ENCODE results near the gene BEAN1. TPM values are rescaled to one million over a fixed set of nuclear protein-coding genes. Genes with fewer than 3 reads are reported as not detected.

Gene BEAN1
- total and polyA plus RNA-seq, 9 of the 15 experiments (the other 6 are each of a cell fraction or from before 2014, with no cell fraction given): not detected

DNA sequence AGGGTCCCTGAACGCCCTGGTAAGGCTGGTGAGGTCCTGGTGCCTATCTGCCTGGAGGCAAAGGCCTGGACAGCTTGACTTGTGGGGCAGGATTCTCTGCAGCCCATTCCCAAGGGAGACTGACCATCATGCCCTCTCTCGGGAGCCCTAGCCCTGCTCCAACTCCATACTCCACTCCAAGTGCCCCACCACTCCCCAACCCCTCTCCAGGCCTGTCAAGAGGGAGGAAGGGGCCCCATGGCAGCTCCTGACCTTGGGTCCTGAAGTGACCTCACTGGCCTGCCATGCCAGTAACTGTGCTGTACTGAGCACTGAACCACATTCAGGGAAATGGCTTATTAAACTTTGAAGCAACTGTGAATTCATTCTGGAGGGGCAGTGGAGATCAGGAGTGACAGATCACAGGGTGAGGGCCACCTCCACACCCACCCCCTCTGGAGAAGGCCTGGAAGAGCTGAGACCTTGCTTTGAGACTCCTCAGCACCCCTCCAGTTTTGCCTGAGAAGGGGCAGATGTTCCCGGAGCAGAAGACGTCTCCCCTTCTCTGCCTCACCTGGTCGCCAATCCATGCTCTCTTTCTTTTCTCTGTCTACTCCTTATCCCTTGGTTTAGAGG lies 23.5 kb upstream of the BEAN1 start (continued):
- TF ChIP-seq RUNX1 (IDR thresholded peaks at IDR 0.05; ENCODE audit: low read depth) (no peak), CBFA2T3 (IDR thresholded peaks at IDR 0.05) (no peak), ZNF561 (CRISPR knock-in tag; conservative IDR thresholded peaks at IDR 0.05) (no peak), CREB1 (IDR thresholded peaks at IDR 0.05) (no peak), CREB1 (CRISPR knock-in tag; IDR thresholded peaks at IDR 0.05) (no peak), SRSF1 (IDR thresholded peaks at IDR 0.05; ENCODE audit: low read depth, low read length) (no peak)

DNA sequence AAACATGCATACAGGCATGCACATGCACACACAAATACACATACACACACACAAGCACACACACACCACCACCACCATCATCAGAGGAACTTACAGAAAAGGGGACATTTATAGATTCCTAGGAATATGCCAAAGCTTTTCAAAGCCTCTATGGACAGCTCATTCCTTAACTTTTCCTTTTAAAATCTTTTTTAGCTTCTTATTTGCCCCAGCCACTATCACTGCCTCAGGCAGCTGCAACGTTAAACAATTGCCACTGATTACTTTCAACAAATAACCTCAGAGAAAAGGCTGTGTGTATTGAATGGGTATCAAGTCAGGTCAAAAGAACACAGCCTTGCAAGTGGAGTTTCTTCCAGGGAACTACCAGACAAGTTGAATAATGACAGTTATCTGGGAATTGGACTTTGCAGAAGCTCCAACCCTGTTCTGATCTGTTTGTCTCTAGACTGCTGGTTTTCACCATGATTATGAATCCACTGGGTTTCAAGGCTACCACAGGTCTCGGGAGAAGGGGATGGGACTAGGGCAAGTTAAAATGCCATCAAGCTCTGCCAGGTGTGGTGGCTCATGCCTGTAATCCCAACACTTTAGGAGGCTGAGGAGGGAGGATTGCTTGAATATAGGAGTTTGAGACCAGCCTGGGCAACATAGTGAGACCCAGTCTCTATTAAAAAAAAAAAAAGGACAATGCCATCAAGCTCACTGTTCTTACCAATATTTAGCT lies 21.9 kb upstream of the BEAN1 start:
- peaks cover 15 to 31% of the 10 kb centered on the region in 2 experiments; a peak in 4 of 5 replicates for H3K27me3 ChIP-seq (ENCODE audit: control insufficient read depth in 2 of 2, insufficient read depth in 2 of 2, low read length in 2 of 2)
- H3K9me3 ChIP-seq (replicated peaks; ENCODE audit: control insufficient read depth, insufficient read depth, low read depth, low read length): no peaks in the 10 kb centered on the region
- H3K9me1 ChIP-seq (ENCODE audit: control insufficient read depth, insufficient read depth, low read length): no peaks in the 10 kb centered on the region
- WGBS (ENCODE audit: insufficient coverage, low coverage, missing lambda C conversion rate): 0% methylated on average over 2 of the region's 2 CpGs
- H3K4me1 ChIP-seq (replicated peaks in 1 of 2; ENCODE audit: control insufficient read depth in 2 of 2, insufficient read depth in 2 of 2, low read length in 2 of 2): peaks cover 0 to 14% of the 10 kb centered on the region in 2 experiments; a peak in 3 of 5 replicates
- ChIA-PET POLR2A (interaction anchor here (0.5 to 1.1 kb wide), 3 partner anchors 122 to 283 kb away, joined by 3 read pairs; no protein-coding TSS in a partner anchor), CTCF (ENCODE audit: low intra/inter-chr PET ratio) (interaction anchor here (1.1 to 2.5 kb wide), 2 partner anchors 184 to 203 kb away, joined by 3 to 22 read pairs; no protein-coding TSS in a partner anchor)
- no peaks in the 10 kb centered on the region for H3K36me3 ChIP-seq (ENCODE audit: control insufficient read depth, insufficient read depth, low read length)
- no peaks in the 10 kb centered on the region for H3K79me2 ChIP-seq (ENCODE audit: control insufficient read depth, insufficient read depth, low read length)
- intact Hi-C loops (cut with micrococcal nuclease): loop anchor here (5.0 to 10.0 kb wide), 3 partner anchors 202 to 522 kb away; partner anchors contain the start of gene RRAD
- no peak overlapping the region for H3K27ac ChIP-seq (ENCODE audit: extremely low read depth, low read depth, low read length)
- H3K4me3 ChIP-seq: no peak overlapping the region
- H3K4me2 ChIP-seq (ENCODE audit: insufficient read depth, low read length): no peak overlapping the region
- no peak overlapping the region for H3K9ac ChIP-seq (ENCODE audit: insufficient read depth in 1 of 2, low read depth in 2 of 2, low read length in 2 of 2)
- BruUV-seq (replicated peaks): no TSS peak
- H4K20me1 ChIP-seq (replicated peaks; ENCODE audit: control insufficient read depth, insufficient read depth, low read length): 0 out of 2 replicates have a peak, but pooled peaks cover 7% of the 10 kb centered on the region
- H2AFZ ChIP-seq (ENCODE audit: low read depth, low read length): no peak overlapping the region
- in situ Hi-C loops (cut with MboI): loop anchor here (5.0 to 10.0 kb wide), 3 partner anchors 82 to 460 kb away; no protein-coding TSS in a partner anchor
- DNase-seq (ENCODE audit: extremely low read depth in 1 of 4, low spot score in 3 of 4) (no peak), ATAC-seq (no peak), FAIRE-seq (no peak)
- no peak for TF ChIP-seq ZNF239 (CRISPR knock-in tag; IDR thresholded peaks at IDR 0.05)
- TF ChIP-seq ESRRB (CRISPR knock-in tag; IDR thresholded peaks at IDR 0.05; ENCODE audit: borderline replicate concordance): no peak
- TF ChIP-seq HBP1 (CRISPR knock-in tag; IDR thresholded peaks at IDR 0.05): no peak
- no peak for TF ChIP-seq PTTG1 (tag; IDR thresholded peaks at IDR 0.05; ENCODE audit: low read depth)
- no peak for TF ChIP-seq ZNF12 (CRISPR knock-in tag; IDR thresholded peaks at IDR 0.05)
- no peak for TF ChIP-seq HNRNPLL (IDR thresholded peaks at IDR 0.05; ENCODE audit: low read depth, low read length, poor library complexity, severe bottlenecking)
- TF ChIP-seq ID3 (CRISPR knock-in tag; IDR thresholded peaks at IDR 0.05): no peak
- no peak for TF ChIP-seq ID3 (tag; IDR thresholded peaks at IDR 0.05)
- TF ChIP-seq HSF4 (CRISPR knock-in tag; IDR thresholded peaks at IDR 0.05; ENCODE audit: borderline replicate concordance): no peak
- TF ChIP-seq ZC3H11A (IDR thresholded peaks at IDR 0.05; ENCODE audit: low read depth, low read length): no peak
- no peak for TF ChIP-seq ZNF655 (CRISPR knock-in tag; IDR thresholded peaks at IDR 0.05)
- TF ChIP-seq NCOA6 (IDR thresholded peaks at IDR 0.05): no peak

Data from K562 (cell line).